Keratinocyte (primary cell): ENCODE results near the gene CELF2. TPM values are rescaled to one million over a fixed set of nuclear protein-coding genes. Genes with fewer than 3 reads are reported as not detected.

ENCODE experiments used
- DNase-seq: peaks from one replicate; pipeline ENCODE4 v3.0.0-alpha.2; 2011; ENCODE audit warnings: low read depth, missing footprints, low spot score
- FAIRE-seq: peaks from 2 replicates; lab custom pipeline; 2011; peaks lifted over from hg19 to GRCh38; lab: Jason Lieb, UNC
- H2AFZ ChIP-seq: 2 replicates; pipeline ENCODE4 v1.6.0; 2012; ENCODE audit warnings: low read length, control low read depth, inconsistent platforms; ENCODE audit not compliant: control insufficient read depth
- H3K27ac ChIP-seq: 2 replicates; pipeline ENCODE4 v1.5.1; 2011; ENCODE audit warnings: low read length; ENCODE audit not compliant: control insufficient read depth, insufficient read depth
- H3K27me3 ChIP-seq: 3 replicates; pipeline ENCODE4 v1.6.0; 2011; ENCODE audit warnings: low read length; ENCODE audit not compliant: control insufficient read depth, insufficient read depth; ENCODE audit errors: extremely low read depth
- H3K36me3 ChIP-seq, 2 experiments: 2 replicates in 1 of 2; 3 replicates in 1 of 2; pipeline ENCODE4 v1.5.1; 2011; ENCODE audit warnings: low read length in 2 of 2, mild to moderate bottlenecking in 1 of 2; ENCODE audit not compliant: control insufficient read depth in 2 of 2, insufficient read depth in 2 of 2; ENCODE audit errors: extremely low read depth in 1 of 2
- H3K4me1 ChIP-seq: 3 replicates; pipeline ENCODE4 v1.5.1; 2011; ENCODE audit warnings: low read length; ENCODE audit not compliant: control insufficient read depth, insufficient read depth; ENCODE audit errors: extremely low read depth
- H3K4me2 ChIP-seq: 3 replicates; pipeline ENCODE4 v1.6.0; 2011; ENCODE audit warnings: low read depth, low read length; ENCODE audit not compliant: control insufficient read depth, insufficient read depth; ENCODE audit errors: extremely low read depth
- H3K4me3 ChIP-seq, 3 experiments: fragments of 200-600 bp in 1 of 3; sonication (generic) in 1 of 3; 2 replicates in 2 of 3; 3 replicates in 1 of 3; pipeline ENCODE4 v1.5.1; 2011 to 2016; ENCODE audit warnings: low read length in 3 of 3, mild to moderate bottlenecking in 3 of 3, control low read depth in 2 of 3, inconsistent platforms in 1 of 3, low read depth in 1 of 3, mixed read lengths in 1 of 3, mixed run types in 1 of 3, moderate library complexity in 1 of 3; ENCODE audit not compliant: control insufficient read depth in 2 of 3, insufficient read depth in 2 of 3; ENCODE audit errors: extremely low read depth in 1 of 3
- H3K79me2 ChIP-seq: 2 replicates; pipeline ENCODE4 v1.6.0; 2012; ENCODE audit warnings: low read length; ENCODE audit not compliant: control insufficient read depth, insufficient read depth
- H3K9ac ChIP-seq: 3 replicates; pipeline ENCODE4 v1.6.0; 2011; ENCODE audit warnings: low read length; ENCODE audit not compliant: control insufficient read depth, insufficient read depth; ENCODE audit errors: extremely low read depth
- H3K9me1 ChIP-seq: 3 replicates; pipeline ENCODE4 v1.6.0; 2011; ENCODE audit warnings: low read length; ENCODE audit not compliant: control insufficient read depth, insufficient read depth; ENCODE audit errors: extremely low read depth
- H3K9me3 ChIP-seq: 2 replicates; pipeline ENCODE4 v1.5.1; 2012; ENCODE audit warnings: low read depth, low read length; ENCODE audit not compliant: control insufficient read depth
- H4K20me1 ChIP-seq: 3 replicates; pipeline ENCODE4 v1.6.0; 2011; ENCODE audit warnings: low read length; ENCODE audit not compliant: control insufficient read depth, insufficient read depth; ENCODE audit errors: extremely low read depth
- CTCF ChIP-seq, 3 experiments: IDR thresholded peaks in 1 of 3; conservative IDR thresholded peaks in 1 of 3; optimal IDR thresholded peaks in 1 of 3; 2 replicates in 2 of 3; 3 replicates in 1 of 3; pipeline versions ENCODE3 to v1.5.1; 2011; ENCODE audit warnings: low read length in 3 of 3, mild to moderate bottlenecking in 3 of 3, moderate library complexity in 2 of 3, control low read depth in 1 of 3, inconsistent platforms in 1 of 3; ENCODE audit not compliant: insufficient read depth in 2 of 3; ENCODE audit errors: extremely low read depth in 1 of 3
- EZH2 ChIP-seq: IDR thresholded peaks from one replicate; pipeline ENCODE4 v1.6.1; 2012; ENCODE audit warnings: inconsistent platforms, mild to moderate bottlenecking, low read length, moderate library complexity
- dilution Hi-C: fragments of 300-500 bp; cut with MboI; formaldehyde crosslinking; loops from one replicate; pipeline ENCODE4 v1.7.0; 2020; ENCODE audit warnings: low sequenced_read_pairs; ENCODE audit not compliant: extremely low pct_ligation_motif_present
- polyA plus RNA-seq, 5 experiments: library from polyadenylated mRNA; depleted of rRNA in 3 of 5; stranded (reverse) in 3 of 5; stranded (forward) in 1 of 5; unstranded in 1 of 5; fragments of >200 nt; gene quantifications; 1 replicate in 1 of 5; 2 replicates in 3 of 5; 3 replicates in 1 of 5; pipeline versions ENCODE4 v1.2.1 to v1.2.3, GENCODE V29; 2011 to 2012; ENCODE audit warnings: missing spikeins in 2 of 5, low read depth in 1 of 5, low replicate concordance in 1 of 5

The CELF2 gene
- polyA plus RNA-seq, 1 donor (not counting 4 experiments of a cell fraction or from before 2014, with no cell fraction given), result 9.8 TPM

GRCh38 chr10:11005725-11006427, 11.8 kb upstream of the CELF2 start:
- DNase-seq (no peak), FAIRE-seq (no peak)
- no peaks in the 10 kb centered on the region for H3K9me1 ChIP-seq
- no peak overlapping the region for H3K4me2 ChIP-seq
- no peak overlapping the region for H3K27ac ChIP-seq
- H3K79me2 ChIP-seq, result no peaks in the 10 kb centered on the region
- no peak for TF ChIP-seq EZH2
- no peak overlapping the region for H2AFZ ChIP-seq
- H3K4me1 ChIP-seq, result no peaks in the 10 kb centered on the region
- H3K9me3 ChIP-seq, result no peaks in the 10 kb centered on the region
- H3K36me3 ChIP-seq, result no peaks in the 10 kb centered on the region
- dilution Hi-C loops, result no loop called here
- H3K4me3 ChIP-seq, result no peak overlapping the region
- no peak overlapping the region for H3K9ac ChIP-seq
- no peaks in the 10 kb centered on the region for H4K20me1 ChIP-seq
- H3K27me3 ChIP-seq, result no peaks in the 10 kb centered on the region

GRCh38 chr10:11006428-11006825, 11.2 kb upstream of the CELF2 start:
- Histone ChIP-seq H3K9me1 (no peaks in the 10 kb centered on the region), H3K36me3 (no peaks in the 10 kb centered on the region), H4K20me1 (no peaks in the 10 kb centered on the region), H3K79me2 (no peaks in the 10 kb centered on the region), H3K27ac (no peak overlapping the region), H3K4me1 (no peaks in the 10 kb centered on the region), H2AFZ (no peak overlapping the region), H3K27me3 (no peaks in the 10 kb centered on the region), H3K9ac (no peak overlapping the region), H3K9me3 (no peaks in the 10 kb centered on the region), H3K4me2 (no peak overlapping the region), H3K4me3 (no peak overlapping the region)
- DNase-seq, result no peak
- no peak for FAIRE-seq
- TF ChIP-seq EZH2 (no peak), CTCF (optimal IDR thresholded peaks at IDR 0.05 in 1 of 3, IDR thresholded peaks at IDR 0.05 in 1 of 3, conservative IDR thresholded peaks at IDR 0.05 in 1 of 3; ENCODE audit: extremely low read depth in 1 of 3, insufficient read depth in 2 of 3, low read length in 3 of 3) (no peak)
- dilution Hi-C loops, result no loop called here
